ENCODE measurements around the gene C8G. TPM values are rescaled to one million over a fixed set of nuclear protein-coding genes. Genes with fewer than 3 reads are reported as not detected.
A peak's percentile ranks its signal among the peaks of the same experiment; 100 is the strongest.

C8G gene
- total RNA-seq, 6 donors from 2014 or later = 1.8 to 4.4 (median 2.1) TPM; not detected in 3

GRCh38 chr9:136900556-136900955 is 44.5 kb upstream of the C8G start:
- Histone ChIP-seq H3K9me3 (no peaks in the 10 kb centered on the region), H3K4me1 (peaks cover 30 to 37% (median 33%) of the 10 kb centered on the region in 4 donors), H3K27me3 (no peaks in the 10 kb centered on the region), H3K4me3 (no peak overlapping the region), H3K27ac (peak overlapping the region; percentile 81 to 90 (median 84)), H3K36me3 (peaks cover 0 to 23% (median 14%) of the 10 kb centered on the region in 4 donors)
- DNase-seq (no peak), ATAC-seq (ENCODE audit: low FRiP score in 2 of 2) (no peak)
- WGBS, 2 donors = 88 to 91% methylated on average over 4 to 10 of the region's 10 CpGs
- TF ChIP-seq POLR2A (IDR thresholded peaks at IDR 0.05) (no peak), CTCF (IDR thresholded peaks at IDR 0.05) (no peak), POLR2AphosphoS5 (IDR thresholded peaks at IDR 0.05) (no peak), EP300 (IDR thresholded peaks at IDR 0.05) (no peak)

- TF ChIP-seq POLR2A (IDR thresholded peaks at IDR 0.05) (no peak), EP300 (IDR thresholded peaks at IDR 0.05) (peak in 1 of 4 donors; percentile 80), POLR2AphosphoS5 (IDR thresholded peaks at IDR 0.05) (peak in 1 of 2 donors; percentile 61), CTCF (IDR thresholded peaks at IDR 0.05) (no peak)
- H3K9me3 ChIP-seq = no peaks in the 10 kb centered on the region
- peak overlapping the region; percentile 81 to 90 (median 84) for H3K27ac ChIP-seq
- H3K27me3 ChIP-seq = no peaks in the 10 kb centered on the region
- no peak overlapping the region for H3K4me3 ChIP-seq
- 53 to 82% methylated on average over 13 of the region's 13 CpGs for WGBS, 2 donors
- peaks cover 0 to 24% (median 14%) of the 10 kb centered on the region in 4 donors for H3K36me3 ChIP-seq
- DNase-seq = peak in 1 of 2 donors; percentile 90
- H3K4me1 ChIP-seq = peaks cover 30 to 37% (median 33%) of the 10 kb centered on the region in 4 donors
- peak; percentile 34 to 88 for ATAC-seq (ENCODE audit: low FRiP score in 2 of 2)
Measured at GRCh38 chr9:136900988-136901515, 44.0 kb upstream of the C8G start.

- peaks cover 0 to 29% (median 15%) of the 10 kb centered on the region in 4 donors for H3K36me3 ChIP-seq
- peak; percentile 42 to 62 for DNase-seq
- peak; percentile 51 to 78 for ATAC-seq (ENCODE audit: low FRiP score in 2 of 2)
- H3K4me1 ChIP-seq = peaks cover 30 to 37% (median 33%) of the 10 kb centered on the region in 4 donors
- 27 to 34% methylated on average over 15 to 20 of the region's 20 CpGs for WGBS, 2 donors
- no peak for TF ChIP-seq POLR2AphosphoS5 (IDR thresholded peaks at IDR 0.05)
- peak in 1 of 4 donors; percentile 18 for TF ChIP-seq POLR2A (IDR thresholded peaks at IDR 0.05)
- no peaks in the 10 kb centered on the region for H3K27me3 ChIP-seq
- peak overlapping the region; percentile 81 to 90 (median 84) for H3K27ac ChIP-seq
- peak overlapping the region in 2 of 4 donors; percentile 3 to 19 for H3K4me3 ChIP-seq
- H3K9me3 ChIP-seq = no peaks in the 10 kb centered on the region
Measured at GRCh38 chr9:136901516-136902258, 43.4 kb upstream of the C8G start.

- 5 to 14% methylated on average over 11 to 15 of the region's 15 CpGs for WGBS, 2 donors
- peaks cover 0 to 35% (median 20%) of the 10 kb centered on the region in 4 donors for H3K36me3 ChIP-seq
- peak overlapping the region in 2 of 4 donors; percentile 3 to 19 for H3K4me3 ChIP-seq
- H3K9me3 ChIP-seq = no peaks in the 10 kb centered on the region
- peak; percentile 87 to 94 for DNase-seq
- peak; percentile 83 to 90 for ATAC-seq (ENCODE audit: low FRiP score in 2 of 2)
- no peaks in the 10 kb centered on the region for H3K27me3 ChIP-seq
- peak; percentile 58 to 65 for TF ChIP-seq POLR2AphosphoS5 (IDR thresholded peaks at IDR 0.05)
- TF ChIP-seq CTCF (IDR thresholded peaks at IDR 0.05) = peak in 1 of 6 experiments; percentile 5
- peak in 2 of 4 donors; percentile 61 to 88 for TF ChIP-seq EP300 (IDR thresholded peaks at IDR 0.05)
- peak in 2 of 4 donors; percentile 38 to 48 for TF ChIP-seq POLR2A (IDR thresholded peaks at IDR 0.05)
- peak overlapping the region; percentile 81 to 90 (median 84) for H3K27ac ChIP-seq
- H3K4me1 ChIP-seq = peaks cover 30 to 37% (median 33%) of the 10 kb centered on the region in 4 donors
Measured at GRCh38 chr9:136902259-136902821, 42.7 kb upstream of the C8G start.

- peak overlapping the region; percentile 81 to 90 (median 84) for H3K27ac ChIP-seq
- no peak overlapping the region for H3K4me3 ChIP-seq
- peaks cover 0 to 43% (median 27%) of the 10 kb centered on the region in 4 donors for H3K36me3 ChIP-seq
Measured at GRCh38 chr9:136903041-136903554, 41.9 kb upstream of the C8G start.

More at GRCh38 chr9:136903041-136903554, 41.9 kb upstream of the C8G start:
- WGBS, 2 donors = 61 to 68% methylated on average over 12 of the region's 12 CpGs
- no peak for TF ChIP-seq POLR2AphosphoS5 (IDR thresholded peaks at IDR 0.05)
- TF ChIP-seq EP300 (IDR thresholded peaks at IDR 0.05) = peak in 1 of 4 donors; percentile 54
- ATAC-seq (ENCODE audit: low FRiP score in 2 of 2) (no peak), DNase-seq (peak in 1 of 2 donors; percentile 68)
- no peaks in the 10 kb centered on the region for H3K27me3 ChIP-seq
- no peaks in the 10 kb centered on the region for H3K9me3 ChIP-seq
- H3K4me1 ChIP-seq = peaks cover 30 to 37% (median 33%) of the 10 kb centered on the region in 4 donors

Data from upper lobe of left lung (tissue), 6 donors.